ENCODE measurements around the gene DPF3.

- TF ChIP-seq SRSF9 (IDR thresholded peaks at IDR 0.05; ENCODE audit: borderline replicate concordance, low read depth, low read length) (no peak), KAT7 (CRISPR knock-in tag; IDR thresholded peaks at IDR 0.05; ENCODE audit: borderline replicate concordance) (no peak), POLR2AphosphoS2 (IDR thresholded peaks at IDR 0.05; ENCODE audit: low read length) (no peak), ARNT (IDR thresholded peaks at IDR 0.05) (no peak), NR2C2 (CRISPR knock-in tag; IDR thresholded peaks at IDR 0.05) (no peak), NR2C2 (tag; IDR thresholded peaks at IDR 0.05) (0 out of 2 replicates have a peak, but pooled peaks have one; percentile 1)
- TF ChIP-seq, protein P1, sequence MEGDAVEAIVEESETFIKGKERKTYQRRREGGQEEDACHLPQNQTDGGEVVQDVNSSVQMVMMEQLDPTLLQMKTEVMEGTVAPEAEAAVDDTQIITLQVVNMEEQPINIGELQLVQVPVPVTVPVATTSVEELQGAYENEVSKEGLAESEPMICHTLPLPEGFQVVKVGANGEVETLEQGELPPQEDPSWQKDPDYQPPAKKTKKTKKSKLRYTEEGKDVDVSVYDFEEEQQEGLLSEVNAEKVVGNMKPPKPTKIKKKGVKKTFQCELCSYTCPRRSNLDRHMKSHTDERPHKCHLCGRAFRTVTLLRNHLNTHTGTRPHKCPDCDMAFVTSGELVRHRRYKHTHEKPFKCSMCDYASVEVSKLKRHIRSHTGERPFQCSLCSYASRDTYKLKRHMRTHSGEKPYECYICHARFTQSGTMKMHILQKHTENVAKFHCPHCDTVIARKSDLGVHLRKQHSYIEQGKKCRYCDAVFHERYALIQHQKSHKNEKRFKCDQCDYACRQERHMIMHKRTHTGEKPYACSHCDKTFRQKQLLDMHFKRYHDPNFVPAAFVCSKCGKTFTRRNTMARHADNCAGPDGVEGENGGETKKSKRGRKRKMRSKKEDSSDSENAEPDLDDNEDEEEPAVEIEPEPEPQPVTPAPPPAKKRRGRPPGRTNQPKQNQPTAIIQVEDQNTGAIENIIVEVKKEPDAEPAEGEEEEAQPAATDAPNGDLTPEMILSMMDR (IDR thresholded peaks at IDR 0.05 in 2 of 3, conservative IDR thresholded peaks at IDR 0.05 in 1 of 3; ENCODE audit: insufficient read depth in 2 of 3, low read depth in 1 of 3, low read length in 3 of 3): no peak
Observed at GRCh38 chr14:72894623-72895378, 900 bp upstream of the DPF3 start.

Measured in K562 (cell line).